Skin of body (tissue), 3 donors: Measurements from ENCODE around the gene OTC. TPM values are rescaled to one million over a fixed set of nuclear protein-coding genes. Genes with fewer than 3 reads are reported as not detected.

Source experiments
- DNase-seq: peaks from one replicate; lab custom pipeline; 2025; lab: John Stamatoyannopoulos, UW
- small RNA-seq: library from RNA; depleted of rRNA; stranded (forward); fragments of <200 nt; gene quantifications from one replicate; pipeline ENCODE3, GENCODE V24; 2014; ENCODE audit warnings: low replicate concordance
- total RNA-seq: library from RNA; depleted of rRNA; stranded (reverse); fragments of >200 nt; gene quantifications from one replicate; pipeline ENCODE4 v1.2.3, GENCODE V29; 2014

Gene OTC
- total RNA-seq, 1 donor from 2014 or later, result not detected

DNA sequence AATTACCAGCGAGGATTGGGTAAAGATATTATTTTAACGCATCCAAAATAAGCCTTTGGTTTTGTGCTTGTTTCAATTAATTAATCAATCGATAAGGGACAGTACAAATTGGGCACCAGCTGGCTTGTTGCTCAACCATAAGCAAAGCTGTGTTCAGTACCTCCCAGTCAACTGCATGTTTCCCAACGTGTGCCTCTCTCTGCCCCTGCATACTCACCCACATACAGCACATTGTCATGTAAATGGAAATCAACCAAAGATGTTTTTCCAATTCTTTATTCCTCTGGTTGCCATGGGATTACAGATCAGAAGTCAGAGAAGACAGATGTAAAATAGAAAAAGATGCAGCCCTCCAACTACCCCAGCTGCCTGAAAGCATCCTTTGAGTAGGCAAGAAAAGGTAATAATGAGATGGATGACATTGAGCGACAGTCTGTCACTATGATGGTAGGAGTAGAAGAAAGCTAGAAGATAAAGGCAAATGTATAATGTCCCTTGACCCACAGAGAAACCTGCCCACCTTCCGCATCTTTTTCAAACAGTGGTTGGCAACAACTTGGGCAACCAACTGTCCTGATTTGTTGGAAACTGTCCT, 116.3 kb downstream of the OTC start:
- DNase-seq, result no peak

Small RNAs within 50 kb of the gene (small RNA-seq; reads per million reads assigned to genes)
- not detected for gene RF00322

Other genes starting within 250 kb of the OTC start
- gene SRPX, start 131.7 kb upstream of the OTC start, total RNA-seq, result 42.0 TPM
- 12.7 TPM for gene RPGR, start 25.1 kb upstream of the OTC start, total RNA-seq
- gene TSPAN7, start 208.9 kb downstream of the OTC start, total RNA-seq, result 9.8 TPM